Measurements from ENCODE around the gene PLEKHA4. TPM values are rescaled to one million over a fixed set of nuclear protein-coding genes. Genes with fewer than 3 reads are reported as not detected.

Gene PLEKHA4
- total and polyA plus RNA-seq, 9 of the 15 experiments (the other 6 are each of a cell fraction or from before 2014, with no cell fraction given) = 0.07 to 30.8 (median 11.4) TPM

- TF ChIP-seq CBX5 (IDR thresholded peaks at IDR 0.05; ENCODE audit: borderline replicate concordance, low read depth) = no peak
- no peak for TF ChIP-seq HOXB6 (CRISPR knock-in tag; IDR thresholded peaks at IDR 0.05; ENCODE audit: borderline replicate concordance)
- no peak for TF ChIP-seq NR2C2 (CRISPR knock-in tag; IDR thresholded peaks at IDR 0.05)
- TF ChIP-seq NR2C2 (tag; IDR thresholded peaks at IDR 0.05) = no peak
- TF ChIP-seq ZHX1 (conservative IDR thresholded peaks at IDR 0.05; ENCODE audit: low read length) = no peak
- TF ChIP-seq, protein P1, sequence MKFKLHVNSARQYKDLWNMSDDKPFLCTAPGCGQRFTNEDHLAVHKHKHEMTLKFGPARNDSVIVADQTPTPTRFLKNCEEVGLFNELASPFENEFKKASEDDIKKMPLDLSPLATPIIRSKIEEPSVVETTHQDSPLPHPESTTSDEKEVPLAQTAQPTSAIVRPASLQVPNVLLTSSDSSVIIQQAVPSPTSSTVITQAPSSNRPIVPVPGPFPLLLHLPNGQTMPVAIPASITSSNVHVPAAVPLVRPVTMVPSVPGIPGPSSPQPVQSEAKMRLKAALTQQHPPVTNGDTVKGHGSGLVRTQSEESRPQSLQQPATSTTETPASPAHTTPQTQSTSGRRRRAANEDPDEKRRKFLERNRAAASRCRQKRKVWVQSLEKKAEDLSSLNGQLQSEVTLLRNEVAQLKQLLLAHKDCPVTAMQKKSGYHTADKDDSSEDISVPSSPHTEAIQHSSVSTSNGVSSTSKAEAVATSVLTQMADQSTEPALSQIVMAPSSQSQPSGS (CRISPR knock-in tag; IDR thresholded peaks at IDR 0.05) = no peak
- no peak for TF ChIP-seq ZNF318 (IDR thresholded peaks at IDR 0.05; ENCODE audit: borderline replicate concordance in 1 of 2, low read depth in 1 of 2)
- 0 out of 2 replicates have a peak, but pooled peaks have one; percentile 36 for TF ChIP-seq HLTF (IDR thresholded peaks at IDR 0.05)
- no peak for TF ChIP-seq NFRKB (IDR thresholded peaks at IDR 0.05; ENCODE audit: low read depth)
- TF ChIP-seq, protein P2, sequence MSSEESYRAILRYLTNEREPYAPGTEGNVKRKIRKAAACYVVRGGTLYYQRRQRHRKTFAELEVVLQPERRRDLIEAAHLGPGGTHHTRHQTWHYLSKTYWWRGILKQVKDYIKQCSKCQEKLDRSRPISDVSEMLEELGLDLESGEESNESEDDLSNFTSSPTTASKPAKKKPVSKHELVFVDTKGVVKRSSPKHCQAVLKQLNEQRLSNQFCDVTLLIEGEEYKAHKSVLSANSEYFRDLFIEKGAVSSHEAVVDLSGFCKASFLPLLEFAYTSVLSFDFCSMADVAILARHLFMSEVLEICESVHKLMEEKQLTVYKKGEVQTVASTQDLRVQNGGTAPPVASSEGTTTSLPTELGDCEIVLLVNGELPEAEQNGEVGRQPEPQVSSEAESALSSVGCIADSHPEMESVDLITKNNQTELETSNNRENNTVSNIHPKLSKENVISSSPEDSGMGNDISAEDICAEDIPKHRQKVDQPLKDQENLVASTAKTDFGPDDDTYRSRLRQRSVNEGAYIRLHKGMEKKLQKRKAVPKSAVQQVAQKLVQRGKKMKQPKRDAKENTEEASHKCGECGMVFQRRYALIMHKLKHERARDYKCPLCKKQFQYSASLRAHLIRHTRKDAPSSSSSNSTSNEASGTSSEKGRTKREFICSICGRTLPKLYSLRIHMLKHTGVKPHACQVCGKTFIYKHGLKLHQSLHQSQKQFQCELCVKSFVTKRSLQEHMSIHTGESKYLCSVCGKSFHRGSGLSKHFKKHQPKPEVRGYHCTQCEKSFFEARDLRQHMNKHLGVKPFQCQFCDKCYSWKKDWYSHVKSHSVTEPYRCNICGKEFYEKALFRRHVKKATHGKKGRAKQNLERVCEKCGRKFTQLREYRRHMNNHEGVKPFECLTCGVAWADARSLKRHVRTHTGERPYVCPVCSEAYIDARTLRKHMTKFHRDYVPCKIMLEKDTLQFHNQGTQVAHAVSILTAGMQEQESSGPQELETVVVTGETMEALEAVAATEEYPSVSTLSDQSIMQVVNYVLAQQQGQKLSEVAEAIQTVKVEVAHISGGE (CRISPR knock-in tag; IDR thresholded peaks at IDR 0.05) = no peak
Observed at GRCh38 chr19:48812094-48812929, 56.1 kb downstream of the PLEKHA4 start (continued).
